ENCODE results near the gene COPE. TPM values are rescaled to one million over a fixed set of nuclear protein-coding genes. Genes with fewer than 3 reads are reported as not detected.

The COPE gene
- total and polyA plus RNA-seq, 2 of the 4 experiments (the other 2 are of a cell fraction) = 347 to 461 TPM

- whole genome bisulfite sequencing, 2 experiments (ENCODE audit: extremely low coverage in 2 of 2, insufficient read length in 1 of 2) = 100% methylated on average over 3 of the region's 8 CpGs; no CpG with 5 or more reads in 1 of the 2 experiments
- Histone ChIP-seq H3K9me1 (ENCODE audit: insufficient read depth, low read length) (no peaks in the 10 kb centered on the region), H2AK9ac (replicated peaks; ENCODE audit: low read depth, low read length, poor library complexity) (peak overlapping the region; percentile 50), H3K27me3 (ENCODE audit: control insufficient read depth, insufficient read depth, low read length) (no peaks in the 10 kb centered on the region), H3K36me3 (ENCODE audit: control insufficient read depth, insufficient read depth, low read length) (peaks cover 67% of the 10 kb centered on the region), H3K27ac (ENCODE audit: insufficient read depth, low read length) (no peak overlapping the region), H3K14ac (replicated peaks; ENCODE audit: low read depth, low read length) (no peak overlapping the region), H3K56ac (ENCODE audit: extremely low read depth, insufficient read depth, low read length) (no peak overlapping the region), H3K9me3 (ENCODE audit: control insufficient read depth, insufficient read depth, low read length) (no peaks in the 10 kb centered on the region), H3K4me2 (ENCODE audit: low read depth, low read length) (no peak overlapping the region), H3K18ac (ENCODE audit: low read depth, low read length) (no peak overlapping the region), H2AK5ac (ENCODE audit: low read depth, low read length) (no peak overlapping the region), H3K4me1 (ENCODE audit: control insufficient read depth, insufficient read depth, low read length) (no peaks in the 10 kb centered on the region), H2BK15ac (ENCODE audit: low read depth, low read length) (no peak overlapping the region), H2BK20ac (ENCODE audit: low read depth, low read length) (no peak overlapping the region), H2BK120ac (ENCODE audit: low read depth, low read length) (no peak overlapping the region), H3K23ac (ENCODE audit: low read depth, low read length) (no peak overlapping the region), H4K91ac (ENCODE audit: insufficient read depth, low read depth, low read length) (no peak overlapping the region), H4K5ac (ENCODE audit: low read depth, low read length) (no peak overlapping the region), H3K4me3 (ENCODE audit: insufficient read depth, low read depth, low read length) (no peak overlapping the region), H3K79me1 (ENCODE audit: low read depth in 1 of 2, low read length in 2 of 2) (peaks cover 2 to 20% of the 10 kb centered on the region in 2 experiments; a peak in 3 of 4 replicates), H4K8ac (ENCODE audit: low read depth in 2 of 2, low read length in 2 of 2) (no peak overlapping the region), H2AFZ (replicated peaks; ENCODE audit: low read length, poor library complexity) (no peak overlapping the region), H2BK5ac (ENCODE audit: low read depth, low read length, poor library complexity, severe bottlenecking) (no peak overlapping the region), H4K20me1 (ENCODE audit: insufficient read depth, low read length) (peaks cover 25% of the 10 kb centered on the region), H3K9ac (ENCODE audit: low read depth, low read length) (no peak overlapping the region), H3K4ac (ENCODE audit: low read depth, low read length) (no peak overlapping the region)
- ATAC-seq (ENCODE audit: low read depth) = no peak
- in situ Hi-C loops (cut with MboI; ENCODE audit: low sequenced_read_pairs) (no loop called here), intact Hi-C loops (cut with micrococcal nuclease) (no loop called here), dilution Hi-C loops (cut with HindIII; ENCODE audit: low sequenced_read_pairs, unreplicated experiment) (no loop called here)
- TF ChIP-seq MAFK (IDR thresholded peaks at IDR 0.05; ENCODE audit: low read depth, low read length) (no peak), FOS (IDR thresholded peaks at IDR 0.05; ENCODE audit: low read depth, low read length) (no peak)
- CTCF ChIA-PET = no interaction called here
- POLR2A ChIA-PET (ENCODE audit: unreplicated experiment) = no interaction called here
- no peak for DNase-seq
- no TSS peak for BruUV-seq (replicated peaks)
These were observed 14.1 kb downstream of the COPE start for GRCh38 chr19:18905058-18905456.
